Calu3 (cell line): ENCODE measurements around the gene PINLYP. TPM values are rescaled to one million over a fixed set of nuclear protein-coding genes. Genes with fewer than 3 reads are reported as not detected.

Source experiments
- BruUV-seq: library from RNA; stranded (reverse); fragments of 400-500 nt; replicated peaks from 2 replicates; lab custom pipeline; 2021; lab: Mats Ljungman, UMichigan
- CTCF ChIA-PET: fragments of 300-600 bp; sonication (Branson Sonifier 250); formaldehyde crosslinking; loops from one replicate; lab custom pipeline; 2022; ENCODE audit warnings: antibody characterized with exemption; lab: Charles Lee
- DNase-seq: peaks from one replicate; pipeline ENCODE4 v3.0.0; 2022
- H3K27ac Mint-ChIP-seq: one replicate; pipeline ENCODE4 v1.8.0; 2022; ENCODE audit warnings: mixed read lengths; ENCODE audit not compliant: unreplicated experiment
- H3K27me3 Mint-ChIP-seq: one replicate; pipeline ENCODE4 v1.8.0; 2022; ENCODE audit warnings: mixed read lengths; ENCODE audit not compliant: unreplicated experiment
- H3K36me3 Mint-ChIP-seq: one replicate; pipeline ENCODE4 v1.8.0; 2022; ENCODE audit warnings: mild to moderate bottlenecking, moderate library complexity, mixed read lengths; ENCODE audit not compliant: insufficient read depth, unreplicated experiment
- H3K4me1 Mint-ChIP-seq: one replicate; pipeline ENCODE4 v1.8.0; 2022; ENCODE audit warnings: mild to moderate bottlenecking, low read depth, mixed read lengths; ENCODE audit not compliant: unreplicated experiment
- H3K4me3 Mint-ChIP-seq: one replicate; pipeline ENCODE4 v1.8.0; 2022; ENCODE audit warnings: mild to moderate bottlenecking, low read depth, moderate library complexity, mixed read lengths; ENCODE audit not compliant: unreplicated experiment
- H3K9me3 Mint-ChIP-seq: one replicate; pipeline ENCODE4 v1.8.0; 2022; ENCODE audit warnings: low read depth, mixed read lengths; ENCODE audit not compliant: unreplicated experiment
- intact Hi-C: fragments of 100-400 bp; cut with micrococcal nuclease; formaldehyde crosslinking; loops from one replicate; pipeline ENCODE4 v1.10.0; 2022; ENCODE audit not compliant: unreplicated experiment
- total RNA-seq: library from RNA; stranded (reverse); gene quantifications from 2 replicates; pipeline ENCODE4 v1.2.3, GENCODE V29; 2022
- TF ChIP-seq, protein P1 (sequence below): fragments of 200-600 bp; IDR thresholded peaks from one replicate; pipeline ENCODE4 v1.8.0; 2022; ENCODE audit warnings: antibody characterized with exemption; ENCODE audit not compliant: unreplicated experiment

Gene PINLYP
- total RNA-seq, 1 experiment from 2014 or later = 0.17 TPM

DNA sequence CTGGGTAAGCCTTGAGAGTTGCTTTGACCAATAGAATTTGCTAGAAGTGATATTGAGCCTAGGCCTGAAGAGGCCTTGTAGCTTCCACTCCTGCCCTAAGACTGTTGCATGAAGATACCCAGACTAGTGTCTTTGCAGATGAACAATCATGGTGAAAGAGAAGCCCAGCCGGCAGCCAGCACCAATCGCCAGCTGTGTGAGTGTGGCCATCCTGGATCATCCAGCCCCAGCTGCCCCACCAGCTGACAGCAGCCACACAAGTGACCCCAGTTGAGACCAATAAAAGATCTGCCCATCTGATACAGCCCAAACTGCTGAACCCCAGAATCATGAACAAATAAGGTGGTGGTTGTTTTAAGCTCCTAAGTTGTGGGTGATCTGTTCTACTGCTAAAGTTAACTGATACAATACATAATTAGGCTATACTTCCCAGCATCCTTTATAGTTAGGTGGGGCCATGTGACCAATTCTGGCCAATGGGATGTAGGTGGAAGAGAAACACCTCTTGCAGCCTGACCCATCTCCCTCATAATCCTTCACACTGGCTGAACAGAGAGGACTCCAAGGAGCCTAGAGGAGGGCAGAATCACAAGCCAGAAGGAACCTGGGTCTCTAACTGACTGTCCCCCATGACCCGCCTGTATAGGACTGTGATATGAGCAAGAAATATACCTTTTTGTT, 53.2 kb downstream of the PINLYP start:
- peaks cover 10% of the 10 kb centered on the region for H3K36me3 Mint-ChIP-seq
- BruUV-seq = no TSS peak
- intact Hi-C loops = no loop called here
- no peak overlapping the region for H3K4me3 Mint-ChIP-seq
- no peak for DNase-seq
- no peaks in the 10 kb centered on the region for H3K4me1 Mint-ChIP-seq
- TF ChIP-seq, protein P1, sequence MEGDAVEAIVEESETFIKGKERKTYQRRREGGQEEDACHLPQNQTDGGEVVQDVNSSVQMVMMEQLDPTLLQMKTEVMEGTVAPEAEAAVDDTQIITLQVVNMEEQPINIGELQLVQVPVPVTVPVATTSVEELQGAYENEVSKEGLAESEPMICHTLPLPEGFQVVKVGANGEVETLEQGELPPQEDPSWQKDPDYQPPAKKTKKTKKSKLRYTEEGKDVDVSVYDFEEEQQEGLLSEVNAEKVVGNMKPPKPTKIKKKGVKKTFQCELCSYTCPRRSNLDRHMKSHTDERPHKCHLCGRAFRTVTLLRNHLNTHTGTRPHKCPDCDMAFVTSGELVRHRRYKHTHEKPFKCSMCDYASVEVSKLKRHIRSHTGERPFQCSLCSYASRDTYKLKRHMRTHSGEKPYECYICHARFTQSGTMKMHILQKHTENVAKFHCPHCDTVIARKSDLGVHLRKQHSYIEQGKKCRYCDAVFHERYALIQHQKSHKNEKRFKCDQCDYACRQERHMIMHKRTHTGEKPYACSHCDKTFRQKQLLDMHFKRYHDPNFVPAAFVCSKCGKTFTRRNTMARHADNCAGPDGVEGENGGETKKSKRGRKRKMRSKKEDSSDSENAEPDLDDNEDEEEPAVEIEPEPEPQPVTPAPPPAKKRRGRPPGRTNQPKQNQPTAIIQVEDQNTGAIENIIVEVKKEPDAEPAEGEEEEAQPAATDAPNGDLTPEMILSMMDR = no peak
- H3K9me3 Mint-ChIP-seq = no peaks in the 10 kb centered on the region
- H3K27ac Mint-ChIP-seq = no peak overlapping the region
- no peaks in the 10 kb centered on the region for H3K27me3 Mint-ChIP-seq
- CTCF ChIA-PET = interaction anchor here (0.6 kb wide), 2 partner anchors 18 to 29 kb away, joined by 3 to 7 read pairs; no protein-coding TSS in a partner anchor

DNA sequence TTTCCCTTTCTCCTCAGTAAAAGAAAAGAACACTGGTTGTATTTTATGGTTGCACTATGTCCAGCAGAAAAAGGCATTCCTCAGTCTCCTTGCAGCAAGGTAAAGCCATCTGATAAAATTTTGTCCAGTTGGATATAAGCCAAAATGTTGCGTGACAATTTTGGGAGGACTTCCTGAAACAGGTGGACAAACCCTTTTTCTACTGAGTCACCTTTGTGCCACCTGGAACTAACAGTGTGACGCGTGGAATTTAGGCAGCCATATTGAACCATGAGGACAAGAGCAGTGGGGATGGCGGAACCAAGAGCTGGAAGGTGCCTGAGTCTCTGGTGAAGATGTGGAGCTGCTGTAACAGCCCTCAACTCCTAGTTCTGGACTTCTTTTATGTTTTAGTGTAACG, 55.9 kb downstream of the PINLYP start:
- no TSS peak for BruUV-seq
- Mint-ChIP-seq H3K4me1 (no peaks in the 10 kb centered on the region), H3K27ac (no peak overlapping the region), H3K27me3 (no peaks in the 10 kb centered on the region), H3K36me3 (peaks cover 5% of the 10 kb centered on the region), H3K9me3 (no peaks in the 10 kb centered on the region), H3K4me3 (no peak overlapping the region)
- CTCF ChIA-PET = no interaction called here
- TF ChIP-seq, protein P1 = no peak
- no peak for DNase-seq
- intact Hi-C loops = no loop called here

Other genes with a start within 250 kb of the PINLYP start
- gene CD177, start 222.1 kb upstream of the PINLYP start, total RNA-seq = 0.73 and 1.0 TPM in 2 replicates
- gene TEX101, start 160.9 kb upstream of the PINLYP start, total RNA-seq = not detected in 2 replicates
- gene LYPD3, start 110.2 kb upstream of the PINLYP start, total RNA-seq = 6.6 and 6.9 TPM in 2 replicates
- gene PHLDB3, start 71.1 kb upstream of the PINLYP start, total RNA-seq = 24.7 and 25.7 TPM in 2 replicates
- 44.8 and 48.4 TPM in 2 replicates for gene ETHE1, start 48.6 kb upstream of the PINLYP start, total RNA-seq
- gene ZNF575, start 42.6 kb upstream of the PINLYP start, total RNA-seq = 2.2 and 2.8 TPM in 2 replicates
- 55.8 and 56.8 TPM in 2 replicates for gene XRCC1, start 274 bp upstream of the PINLYP start, total RNA-seq
- 34.2 and 36.1 TPM in 2 replicates for gene IRGQ, start 20.3 kb downstream of the PINLYP start, total RNA-seq
- 19.4 and 20.7 TPM in 2 replicates for gene ZNF576, start 20.8 kb downstream of the PINLYP start, total RNA-seq
- 1.9 and 2.0 TPM in 2 replicates for gene SRRM5, start 36.3 kb downstream of the PINLYP start, total RNA-seq
- 32.8 and 33.2 TPM in 2 replicates for gene ZNF428, start 43.8 kb downstream of the PINLYP start, total RNA-seq
- gene CADM4, start 64.0 kb downstream of the PINLYP start, total RNA-seq = 14.5 and 17.5 TPM in 2 replicates
- 78.2 and 147 TPM in 2 replicates for gene PLAUR, start 94.4 kb downstream of the PINLYP start, total RNA-seq
- gene IRGC, start 140.3 kb downstream of the PINLYP start, total RNA-seq = not detected in 2 replicates
- gene SMG9, start 179.2 kb downstream of the PINLYP start, total RNA-seq = 69.1 and 85.5 TPM in 2 replicates
- gene KCNN4, start 205.2 kb downstream of the PINLYP start, total RNA-seq = 147 and 152 TPM in 2 replicates
- 5.0 and 6.4 TPM in 2 replicates for gene LYPD5, start 226.6 kb downstream of the PINLYP start, total RNA-seq